Erythroblast (primary cell): ENCODE data around the gene TBRG4.

ENCODE experiments used
- GATA1 ChIP-seq: IDR thresholded peaks from 2 replicates; pipeline ENCODE4 v1.6.1; 2011; ENCODE audit warnings: low read depth, mild to moderate bottlenecking, control low read depth, low read length, moderate library complexity
- POLR2A ChIP-seq: IDR thresholded peaks from 2 replicates; pipeline ENCODE4 v1.6.1; 2011; ENCODE audit warnings: mild to moderate bottlenecking, low read length

DNA sequence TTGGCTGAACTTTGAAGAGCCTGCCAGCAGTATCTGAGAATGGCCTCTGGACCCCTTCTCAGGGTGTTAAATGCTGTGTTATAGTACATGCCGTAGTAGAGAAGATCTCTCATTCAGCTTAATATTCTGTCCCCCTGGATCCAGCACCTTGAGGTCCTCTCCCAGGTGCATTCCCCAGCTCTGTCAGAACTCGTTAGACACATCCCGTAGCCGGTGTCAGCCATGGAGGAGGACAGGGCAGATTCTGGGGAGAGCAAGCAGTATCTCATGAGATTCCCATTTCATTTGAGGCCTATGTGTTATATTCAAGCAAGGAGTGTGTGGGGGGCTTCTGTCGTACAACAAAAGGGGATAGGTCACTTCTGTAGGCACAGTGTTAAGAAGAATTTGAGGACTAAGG lies 57.6 kb downstream of the TBRG4 start:
- TF ChIP-seq POLR2A, result no peak
- no peak for TF ChIP-seq GATA1
